GM18868 (cell line): Measurements from ENCODE around the gene TRIM10.
"Not testable (repeated sequence)": the region's sequence is repeated elsewhere in the genome, so short reads cannot be mapped to it uniquely, and the experiment has no call there.

Experiments
- ATAC-seq: cut with Tn5 transposase; IDR thresholded peaks from one replicate; pipeline ENCODE4 v1.9.1; 2021; ENCODE audit warnings: mild to moderate bottlenecking, moderate library complexity; ENCODE audit not compliant: unreplicated experiment

Gene TRIM10

DNA sequence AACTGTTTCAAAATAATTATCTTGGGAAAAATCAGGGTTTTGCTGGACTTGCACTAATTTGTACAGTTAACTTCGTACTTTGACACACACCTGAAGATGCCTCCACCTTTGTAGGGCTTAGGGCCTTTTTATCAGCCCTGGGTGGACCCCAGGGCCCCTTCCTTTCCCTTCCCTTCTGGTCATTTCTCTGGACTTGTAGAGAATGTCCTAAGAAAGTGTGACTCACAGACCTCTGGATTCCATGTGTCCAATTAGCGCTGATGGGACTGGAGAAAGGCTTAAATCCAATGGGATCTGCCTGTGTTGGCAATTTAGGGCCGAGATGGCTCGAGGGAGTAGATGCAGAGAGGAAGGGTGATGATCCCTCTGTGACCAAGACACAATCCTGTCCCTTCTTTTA is 11.7 kb upstream of the TRIM10 start:
- no peak for ATAC-seq

GRCh38 chr6:30171677-30172471 is 10.9 kb upstream of the TRIM10 start:
- ATAC-seq = no peak

DNA sequence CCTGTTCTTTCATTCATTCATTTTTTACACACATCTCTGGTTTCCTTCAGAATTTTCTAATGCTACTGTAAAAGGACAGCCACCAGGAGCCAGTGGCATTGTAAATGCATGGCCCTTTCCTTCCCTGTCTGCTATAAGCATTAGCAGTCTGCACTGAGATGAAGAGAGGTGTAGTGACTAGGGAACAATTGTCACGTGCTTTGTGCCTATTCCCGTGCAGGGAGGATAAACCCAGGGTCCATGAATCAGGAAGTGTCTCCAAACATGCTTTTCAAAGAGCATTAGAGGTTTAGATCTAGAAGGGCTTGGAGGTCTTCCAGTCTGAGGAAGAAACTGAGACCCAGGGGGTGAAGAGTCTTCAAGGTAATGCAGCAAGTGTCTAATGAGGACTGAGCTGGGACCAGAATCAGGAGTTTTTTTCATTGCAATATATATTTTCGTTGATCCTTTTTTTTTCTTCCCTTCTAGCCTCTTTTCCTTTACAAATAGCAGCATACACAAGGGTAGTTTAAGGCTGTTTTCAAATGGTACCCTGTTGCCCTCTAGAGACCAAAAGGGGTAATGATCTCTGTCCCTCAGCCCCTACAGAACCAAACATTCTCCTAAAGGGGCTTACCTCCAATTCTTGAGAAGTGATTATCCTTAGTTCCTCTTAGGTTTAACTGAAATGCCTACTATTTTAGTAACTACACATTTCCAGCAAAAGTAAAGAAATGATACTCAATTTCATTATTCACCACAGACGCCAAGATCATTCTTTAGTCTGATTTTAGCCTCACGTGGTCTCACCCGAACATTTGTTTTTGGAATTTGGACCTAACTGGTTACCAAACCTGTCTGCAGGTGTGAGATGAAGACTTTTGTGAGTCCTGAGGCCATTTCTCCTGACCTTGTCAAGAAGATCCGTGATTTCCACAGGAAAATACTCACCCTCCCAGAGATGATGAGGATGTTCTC is 8.9 kb upstream of the TRIM10 start:
- no peak for ATAC-seq

- ATAC-seq = no peak
Measured at GRCh38 chr6:30168741-30169140, 7.7 kb upstream of the TRIM10 start.

- ATAC-seq = no peak
Measured at GRCh38 chr6:30167101-30167500, 6.1 kb upstream of the TRIM10 start.

- not testable (repeated sequence) for ATAC-seq
Measured at GRCh38 chr6:30165238-30165637, 4.2 kb upstream of the TRIM10 start.

DNA sequence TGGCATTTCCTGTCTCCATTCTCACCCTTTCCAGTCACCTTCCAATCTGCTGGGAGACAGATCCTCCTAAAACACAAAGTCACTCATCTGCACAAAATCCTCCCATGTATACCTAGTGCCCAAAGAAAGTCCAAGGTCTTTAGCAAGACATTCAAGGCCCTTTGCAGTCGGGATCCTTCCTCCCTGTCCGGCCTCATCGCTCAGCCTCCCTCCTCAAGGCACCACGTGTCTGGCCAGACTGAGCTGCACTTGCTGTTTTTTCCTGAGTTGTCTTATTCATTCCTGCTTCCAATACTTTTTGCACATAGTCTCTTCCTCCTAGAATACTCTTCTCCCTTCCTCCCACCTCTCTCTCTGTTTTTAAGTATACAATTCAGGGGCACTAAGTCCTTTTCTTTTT is 3.7 kb upstream of the TRIM10 start:
- no peak for ATAC-seq

DNA sequence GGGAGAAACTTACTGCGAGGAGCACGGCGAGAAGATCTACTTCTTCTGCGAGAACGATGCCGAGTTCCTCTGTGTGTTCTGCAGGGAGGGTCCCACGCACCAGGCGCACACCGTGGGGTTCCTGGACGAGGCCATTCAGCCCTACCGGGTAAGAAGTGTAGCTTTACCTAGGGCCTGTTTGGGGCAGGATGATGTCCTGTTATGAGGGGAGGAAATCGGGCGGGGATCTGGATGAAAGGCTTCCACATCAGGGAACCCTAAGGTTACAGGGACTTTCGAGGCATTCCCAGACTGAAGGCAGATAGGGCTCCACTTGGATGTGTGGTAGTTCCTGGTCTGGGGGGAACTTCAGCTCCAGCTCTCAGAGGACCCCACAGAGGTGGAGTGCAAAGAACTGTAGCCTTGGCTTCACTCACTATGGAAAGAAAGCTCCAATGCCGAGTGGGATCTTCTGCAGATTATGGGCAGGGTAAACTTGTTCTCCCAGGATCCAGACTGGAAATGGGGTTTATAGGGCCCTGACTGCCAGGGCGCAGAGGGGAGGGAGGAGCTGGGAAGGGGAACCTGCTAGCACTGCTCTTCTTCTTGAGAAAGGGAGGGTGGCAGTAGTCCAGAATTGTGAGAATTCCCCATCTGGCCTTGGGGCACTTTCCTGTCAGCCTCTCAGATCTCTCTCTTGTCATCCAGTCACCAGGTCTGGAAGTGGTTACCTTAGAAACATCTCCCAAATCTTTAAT is 3.1 kb upstream of the TRIM10 start:
- no peak for ATAC-seq

DNA sequence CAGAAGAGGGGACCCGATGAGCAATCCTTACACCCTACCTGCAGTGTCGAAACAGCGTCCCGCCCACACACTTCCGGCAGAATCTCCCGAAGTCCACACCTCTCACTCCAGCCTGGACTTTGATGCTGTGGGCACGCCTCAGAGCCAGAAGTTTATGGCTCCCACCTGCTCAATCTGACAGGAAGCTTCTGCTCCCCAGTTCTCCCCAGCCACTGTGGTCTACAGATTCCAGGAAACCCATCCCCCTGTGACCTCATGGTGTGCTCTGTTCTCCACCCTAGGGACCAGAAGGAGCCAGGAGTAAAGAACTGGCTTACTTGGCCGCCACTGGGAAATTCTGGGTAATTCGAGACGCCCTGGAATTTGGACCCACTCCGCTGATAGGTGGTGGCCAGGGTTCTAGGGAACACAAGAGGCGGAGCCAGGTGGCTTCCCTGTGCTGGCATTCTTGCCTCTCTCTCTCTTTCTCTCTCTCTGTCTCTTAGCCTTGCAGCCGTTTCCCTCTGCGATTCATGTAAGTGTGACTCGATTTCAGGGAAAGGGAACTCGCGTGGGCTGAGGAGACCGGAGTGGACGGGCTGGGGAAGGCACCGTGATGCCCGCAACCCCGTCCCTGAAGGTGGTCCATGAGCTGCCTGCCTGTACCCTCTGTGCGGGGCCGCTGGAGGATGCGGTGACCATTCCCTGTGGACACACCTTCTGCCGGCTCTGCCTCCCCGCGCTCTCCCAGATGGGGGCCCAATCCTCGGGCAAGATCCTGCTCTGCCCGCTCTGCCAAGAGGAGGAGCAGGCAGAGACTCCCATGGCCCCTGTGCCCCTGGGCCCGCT is 2.3 kb upstream of the TRIM10 start, which contains the start of gene TRIM15:
Gene TRIM15, plus strand, starts transcription at position 457 of the 828 bp plus-strand sequence. Its CDS starts 139 bp downstream, at position 596.
- ATAC-seq = no peak

DNA sequence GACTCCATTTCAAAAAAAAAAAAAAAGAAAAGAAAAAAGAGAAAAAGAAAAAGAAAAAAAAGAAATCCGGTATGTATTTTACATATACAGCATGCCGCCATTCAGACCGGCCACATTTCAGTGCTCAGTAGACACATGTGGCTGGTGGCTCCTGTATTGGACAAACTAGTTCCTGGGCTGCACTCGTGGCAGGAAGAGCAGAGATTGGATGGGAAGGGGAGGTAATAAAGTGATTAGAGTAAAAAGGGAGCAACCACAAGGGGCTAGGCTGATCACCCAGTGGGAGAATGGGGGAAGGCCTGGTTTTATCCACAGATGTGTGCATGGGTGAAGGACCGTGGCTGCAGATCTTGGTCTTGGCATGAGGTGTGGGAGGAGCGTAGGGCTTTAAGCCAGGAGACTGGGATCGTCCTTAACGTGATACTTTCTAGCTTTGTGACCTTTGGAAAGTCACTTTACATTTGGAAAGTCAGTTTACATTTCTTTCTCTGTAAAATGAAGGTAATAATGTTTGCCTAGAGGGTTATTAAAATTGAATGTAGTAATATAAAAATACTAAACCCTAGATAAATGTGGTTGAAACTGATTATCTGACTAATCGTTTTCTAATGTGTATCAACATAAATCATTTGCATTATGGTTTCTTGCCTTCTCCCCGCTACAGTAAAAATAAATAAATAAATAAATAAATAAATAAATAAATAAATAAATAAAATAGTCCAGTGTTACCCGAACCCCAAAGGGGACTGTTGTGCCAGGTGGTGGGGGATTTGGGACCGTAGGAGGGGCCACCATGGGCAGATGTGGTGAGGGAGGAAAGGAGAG is 1.5 kb upstream of the TRIM10 start:
- no peak for ATAC-seq

DNA sequence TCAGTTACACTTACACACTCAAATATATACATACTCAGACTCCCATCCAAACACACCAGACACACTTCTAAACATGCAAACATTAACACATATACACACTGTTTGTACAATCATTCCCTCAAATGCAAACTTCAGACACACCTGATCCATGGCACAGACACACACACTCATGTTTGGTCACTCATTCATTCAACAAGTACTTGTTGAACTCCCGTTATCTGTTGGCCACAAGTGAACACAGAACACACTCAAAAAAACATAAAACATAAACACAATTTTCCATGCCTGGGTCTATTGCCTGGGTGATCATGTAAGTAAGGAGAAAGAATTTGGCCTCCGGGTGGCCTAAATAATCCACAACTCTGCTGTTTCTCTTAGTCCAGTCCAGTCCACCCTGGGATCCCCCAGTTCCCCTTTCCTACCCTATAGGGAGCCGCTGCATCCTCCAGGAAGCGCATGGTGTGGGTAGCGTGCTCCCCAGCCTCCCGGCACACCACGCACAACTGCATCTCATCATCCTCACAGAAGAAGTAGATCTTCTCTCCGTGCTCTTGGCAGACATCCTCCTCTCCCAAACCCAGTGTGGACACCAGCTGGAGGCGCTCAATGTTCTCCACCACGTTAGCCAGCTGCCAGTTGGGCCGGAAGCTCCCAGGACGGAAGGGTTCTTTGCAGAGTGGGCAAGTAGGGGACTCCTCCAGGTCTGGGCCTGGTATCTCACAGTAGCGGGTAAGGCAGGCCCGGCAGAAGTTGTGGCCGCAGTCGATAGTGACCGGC is 815 bp downstream of the TRIM10 start:
- no peak for ATAC-seq

- no peak for ATAC-seq
Measured at GRCh38 chr6:30158475-30159040, 2.5 kb downstream of the TRIM10 start.

DNA sequence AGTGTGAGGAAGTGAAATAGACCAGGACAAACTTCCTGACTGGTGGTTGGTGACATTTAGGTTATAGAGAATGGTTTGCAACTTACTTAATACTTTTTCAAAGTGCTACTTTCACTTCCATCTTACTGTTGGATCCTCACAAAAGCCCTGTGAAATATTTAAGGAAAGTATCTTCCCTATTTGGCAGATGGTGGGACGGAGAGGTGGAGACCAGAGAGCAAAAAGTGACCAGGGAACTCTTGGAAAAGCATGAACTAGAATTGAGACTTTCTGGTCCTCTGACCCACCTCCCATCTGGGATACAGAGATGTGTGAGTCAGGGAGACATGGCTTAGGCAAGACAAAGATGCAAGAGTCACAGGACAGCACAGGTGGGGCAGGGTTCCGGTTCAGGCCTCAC is 3.0 kb downstream of the TRIM10 start:
- no peak for ATAC-seq

DNA sequence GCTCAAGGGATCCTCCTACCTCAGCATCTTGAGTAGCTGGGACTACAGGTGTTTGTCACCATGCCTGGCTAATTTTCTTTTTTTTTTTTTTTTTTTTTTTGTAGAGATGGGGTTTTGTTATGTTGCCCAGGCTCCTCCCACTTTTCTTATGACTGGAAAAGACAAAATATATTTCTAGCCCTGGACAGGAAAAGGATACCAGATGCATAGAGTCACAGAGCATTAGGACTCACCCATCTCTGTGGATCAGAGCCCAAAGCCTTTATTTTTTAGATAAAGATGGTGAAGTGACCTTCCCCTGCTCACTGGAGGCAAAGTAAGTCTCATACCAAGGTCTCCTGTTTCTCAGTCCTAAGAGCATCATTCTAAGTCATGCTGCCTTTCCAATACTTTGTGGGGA is 3.4 kb downstream of the TRIM10 start:
- no peak for ATAC-seq

DNA sequence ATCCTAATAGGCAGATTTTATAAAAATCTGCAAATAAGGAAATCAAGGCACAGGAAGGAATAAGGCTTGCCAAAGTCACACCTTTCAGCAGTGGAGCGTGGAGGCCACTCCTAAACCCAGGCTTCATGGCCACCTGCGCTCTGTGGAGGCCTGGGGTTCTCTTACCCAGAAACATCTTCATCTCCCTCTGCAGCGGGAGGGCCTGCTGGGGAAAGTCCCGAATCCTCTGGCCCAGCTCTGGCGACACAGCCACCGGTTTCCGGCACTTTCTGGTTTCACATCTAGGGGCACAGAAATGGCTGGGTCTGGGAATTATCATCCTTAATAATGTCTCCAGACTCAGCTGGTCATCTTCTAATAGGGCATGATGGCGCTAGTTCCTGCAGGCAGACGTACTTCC is 4.2 kb downstream of the TRIM10 start:
- no peak for ATAC-seq

- ATAC-seq = no peak
Measured at GRCh38 chr6:30156262-30156599, 4.8 kb downstream of the TRIM10 start.

- ATAC-seq = no peak
Measured at GRCh38 chr6:30155520-30156261, 5.3 kb downstream of the TRIM10 start.
